Caco-2 (cell line): Measurements from ENCODE around the gene RBBP7. TPM values are rescaled to one million over a fixed set of nuclear protein-coding genes. Genes with fewer than 3 reads are reported as not detected.
A peak's percentile ranks its signal among the peaks of the same experiment; 100 is the strongest.

ENCODE experiments used
- BruUV-seq: library from RNA; stranded (reverse); fragments of 400-500 nt; replicated peaks from 2 replicates; lab custom pipeline; 2021; lab: Mats Ljungman, UMichigan
- CTCF ChIA-PET: fragments of 300-600 bp; sonication (Branson Sonifier 250); formaldehyde crosslinking; loops from one replicate; lab custom pipeline; 2022; ENCODE audit warnings: antibody characterized with exemption; lab: Charles Lee
- POLR2A ChIA-PET: fragments of 300-600 bp; sonication (Branson Sonifier 250); formaldehyde crosslinking; loops from one replicate; lab custom pipeline; 2022; ENCODE audit warnings: antibody characterized with exemption; lab: Charles Lee
- DNase-seq, 2 experiments: peaks; one replicate each; pipeline versions ENCODE4 v3.0.0 to v3.0.0-alpha.2; 2020 to 2022
- H3K27me3 ChIP-seq: replicated peaks from 2 replicates; pipeline ENCODE4 v1.6.0; 2011; ENCODE audit warnings: low read length; ENCODE audit not compliant: control insufficient read depth, insufficient read depth
- H3K36me3 ChIP-seq: 2 replicates; pipeline ENCODE4 v1.5.1; 2011; ENCODE audit warnings: low read length; ENCODE audit not compliant: control insufficient read depth, insufficient read depth
- H3K4me1 ChIP-seq: fragments of 250-450 bp; sonication (Bioruptor Pico); 2 replicates; pipeline ENCODE4 v1.5.1; 2020; ENCODE audit warnings: mild to moderate bottlenecking
- H3K4me3 ChIP-seq: 2 replicates; pipeline ENCODE4 v1.5.1; 2011; ENCODE audit warnings: low read depth, mild to moderate bottlenecking, control low read depth, low read length
- H3K9me3 ChIP-seq: fragments of 250-450 bp; sonication (Bioruptor Pico); 2 replicates; pipeline ENCODE4 v1.5.1; 2020; ENCODE audit warnings: mild to moderate bottlenecking, moderate library complexity
- H3K27ac Mint-ChIP-seq: one replicate; pipeline ENCODE4 v1.8.0; 2022; ENCODE audit warnings: mixed read lengths; ENCODE audit not compliant: unreplicated experiment
- H3K27me3 Mint-ChIP-seq: one replicate; pipeline ENCODE4 v1.8.0; 2022; ENCODE audit warnings: mixed read lengths; ENCODE audit not compliant: insufficient read depth, unreplicated experiment
- H3K36me3 Mint-ChIP-seq: one replicate; pipeline ENCODE4 v1.8.0; 2022; ENCODE audit warnings: mild to moderate bottlenecking, mixed read lengths; ENCODE audit not compliant: insufficient read depth, unreplicated experiment
- H3K4me1 Mint-ChIP-seq: one replicate; pipeline ENCODE4 v1.8.0; 2022; ENCODE audit warnings: low read depth, mixed read lengths; ENCODE audit not compliant: unreplicated experiment
- H3K4me3 Mint-ChIP-seq: one replicate; pipeline ENCODE4 v1.8.0; 2022; ENCODE audit warnings: mild to moderate bottlenecking, moderate library complexity, mixed read lengths; ENCODE audit not compliant: unreplicated experiment
- H3K9me3 Mint-ChIP-seq: one replicate; pipeline ENCODE4 v1.8.0; 2022; ENCODE audit warnings: mixed read lengths; ENCODE audit not compliant: unreplicated experiment
- intact Hi-C: fragments of 100-400 bp; cut with micrococcal nuclease; formaldehyde crosslinking; loops from one replicate; pipeline ENCODE4 v1.10.0; 2022; ENCODE audit not compliant: unreplicated experiment
- total RNA-seq: library from RNA; stranded (reverse); gene quantifications from 2 replicates; pipeline ENCODE4 v1.2.3, GENCODE V29; 2022
- TF ChIP-seq, protein P1 (sequence below), 2 experiments: fragments of 200-600 bp in 1 of 2; IDR thresholded peaks; 1 replicate in 1 of 2; 2 replicates in 1 of 2; pipeline versions ENCODE4 v1.5.1 to v1.8.0; 2011 to 2022; ENCODE audit warnings: antibody characterized with exemption in 1 of 2, control low read depth in 1 of 2, inconsistent platforms in 1 of 2, low read depth in 1 of 2, low read length in 1 of 2, mild to moderate bottlenecking in 1 of 2, moderate library complexity in 1 of 2; ENCODE audit not compliant: insufficient read depth in 1 of 2, severe bottlenecking in 1 of 2, unreplicated experiment in 1 of 2

RBBP7 gene
- total RNA-seq, 1 experiment from 2014 or later, result 131 TPM

DNA sequence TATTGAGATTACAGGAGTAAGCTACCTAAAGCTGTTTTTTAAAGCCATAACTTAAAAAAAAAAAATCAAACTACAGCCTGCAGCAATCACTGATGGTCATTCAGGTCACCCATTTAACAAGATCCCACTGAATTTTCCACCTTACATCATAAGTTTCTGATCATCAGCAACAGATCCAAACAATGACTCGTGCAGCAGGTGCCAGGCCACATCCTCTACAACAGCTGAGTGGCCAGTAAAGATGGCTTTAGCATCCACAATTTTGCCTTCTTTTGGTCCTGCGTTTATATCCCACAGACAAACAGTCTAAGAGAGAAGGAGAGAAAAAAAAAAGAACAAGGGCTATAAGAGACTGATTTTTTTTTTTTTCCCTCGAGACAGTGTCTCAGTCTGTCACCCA lies 16.6 kb downstream of the RBBP7 start:
- ChIA-PET CTCF (no interaction called here), POLR2A (no interaction called here)
- Histone ChIP-seq H3K4me3 (no peak overlapping the region), H3K36me3 (no peaks in the 10 kb centered on the region; the same call in 1 of the 2 replicates), H3K9me3 (no peaks in the 10 kb centered on the region), H3K27me3 (no peaks in the 10 kb centered on the region), H3K4me1 (no peaks in the 10 kb centered on the region)
- no peak overlapping the region for H3K27ac Mint-ChIP-seq
- no peak for DNase-seq
- H3K4me1 Mint-ChIP-seq, result no peaks in the 10 kb centered on the region
- TF ChIP-seq, protein P1, sequence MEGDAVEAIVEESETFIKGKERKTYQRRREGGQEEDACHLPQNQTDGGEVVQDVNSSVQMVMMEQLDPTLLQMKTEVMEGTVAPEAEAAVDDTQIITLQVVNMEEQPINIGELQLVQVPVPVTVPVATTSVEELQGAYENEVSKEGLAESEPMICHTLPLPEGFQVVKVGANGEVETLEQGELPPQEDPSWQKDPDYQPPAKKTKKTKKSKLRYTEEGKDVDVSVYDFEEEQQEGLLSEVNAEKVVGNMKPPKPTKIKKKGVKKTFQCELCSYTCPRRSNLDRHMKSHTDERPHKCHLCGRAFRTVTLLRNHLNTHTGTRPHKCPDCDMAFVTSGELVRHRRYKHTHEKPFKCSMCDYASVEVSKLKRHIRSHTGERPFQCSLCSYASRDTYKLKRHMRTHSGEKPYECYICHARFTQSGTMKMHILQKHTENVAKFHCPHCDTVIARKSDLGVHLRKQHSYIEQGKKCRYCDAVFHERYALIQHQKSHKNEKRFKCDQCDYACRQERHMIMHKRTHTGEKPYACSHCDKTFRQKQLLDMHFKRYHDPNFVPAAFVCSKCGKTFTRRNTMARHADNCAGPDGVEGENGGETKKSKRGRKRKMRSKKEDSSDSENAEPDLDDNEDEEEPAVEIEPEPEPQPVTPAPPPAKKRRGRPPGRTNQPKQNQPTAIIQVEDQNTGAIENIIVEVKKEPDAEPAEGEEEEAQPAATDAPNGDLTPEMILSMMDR (IDR thresholded peaks at IDR 0.05; ENCODE audit: insufficient read depth in 1 of 2, low read depth in 1 of 2, low read length in 1 of 2, severe bottlenecking in 1 of 2, unreplicated experiment in 1 of 2), result no peak
- no peaks in the 10 kb centered on the region for H3K27me3 Mint-ChIP-seq
- intact Hi-C loops, result no loop called here
- H3K4me3 Mint-ChIP-seq, result no peak overlapping the region
- no peaks in the 10 kb centered on the region for H3K9me3 Mint-ChIP-seq
- peaks cover 61% of the 10 kb centered on the region for H3K36me3 Mint-ChIP-seq
- no TSS peak for BruUV-seq

DNA sequence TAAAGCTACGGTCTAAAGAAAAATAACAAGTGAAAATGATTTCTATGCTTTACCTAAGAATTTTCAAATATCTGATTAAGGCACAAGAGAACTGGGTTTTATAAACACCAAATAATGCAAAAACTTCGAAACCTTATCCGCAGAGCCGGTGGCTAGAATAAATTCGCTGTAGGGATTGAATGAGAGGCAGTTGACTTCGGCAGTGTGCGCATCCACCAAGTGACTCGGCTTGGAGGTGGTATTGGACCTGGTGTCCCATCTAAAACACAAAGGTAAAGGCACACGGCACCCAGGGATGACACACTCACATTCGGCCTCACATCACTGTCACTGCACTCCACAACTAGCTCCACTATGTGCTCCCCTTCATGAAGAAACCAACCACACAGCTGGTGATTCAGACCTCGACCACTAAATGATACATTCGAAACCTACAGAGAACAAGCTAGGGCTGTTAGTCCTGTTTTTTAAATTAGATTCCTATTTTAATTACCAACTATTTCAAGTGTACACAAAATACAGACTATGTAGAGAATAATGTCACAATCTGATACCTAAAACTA lies 17.5 kb downstream of the RBBP7 start:
- CTCF ChIA-PET, result no interaction called here
- H3K36me3 ChIP-seq, result no peaks in the 10 kb centered on the region; the same call in 1 of the 2 replicates

DNA sequence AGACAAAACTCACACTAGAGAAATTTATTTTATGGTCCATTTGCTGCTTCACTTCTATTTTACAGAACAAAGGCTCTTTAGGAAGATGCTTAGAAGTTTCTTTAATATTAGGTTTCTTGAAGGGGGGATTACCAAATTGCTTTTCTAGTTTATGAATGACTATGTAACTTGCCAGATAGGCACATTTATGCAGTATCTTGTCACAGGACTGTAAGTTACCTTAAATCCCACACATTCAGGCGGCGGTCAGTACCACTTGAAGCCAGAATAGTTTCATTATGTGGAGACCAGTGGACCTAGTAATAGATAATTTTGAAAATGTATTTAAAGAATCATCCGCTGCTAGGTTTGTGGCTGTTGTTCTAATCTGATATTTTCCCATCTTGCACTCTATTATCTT lies 18.3 kb downstream of the RBBP7 start:
- no TSS peak for BruUV-seq
- Mint-ChIP-seq H3K27ac (no peak overlapping the region), H3K9me3 (no peaks in the 10 kb centered on the region), H3K4me1 (no peaks in the 10 kb centered on the region), H3K27me3 (no peaks in the 10 kb centered on the region), H3K4me3 (no peak overlapping the region), H3K36me3 (peaks cover 52% of the 10 kb centered on the region)
- ChIA-PET CTCF (no interaction called here), POLR2A (no interaction called here)
- H3K4me3 ChIP-seq, result no peak overlapping the region
- no peaks in the 10 kb centered on the region for H3K27me3 ChIP-seq
- H3K9me3 ChIP-seq, result no peaks in the 10 kb centered on the region
- no peaks in the 10 kb centered on the region for H3K36me3 ChIP-seq
- intact Hi-C loops, result no loop called here
- DNase-seq, result no peak
- TF ChIP-seq, protein P1 (IDR thresholded peaks at IDR 0.05; ENCODE audit: insufficient read depth in 1 of 2, low read depth in 1 of 2, low read length in 1 of 2, severe bottlenecking in 1 of 2, unreplicated experiment in 1 of 2), result no peak
- H3K4me1 ChIP-seq, result no peaks in the 10 kb centered on the region

More for the DNA sequence above, 17.5 kb downstream of the RBBP7 start:
- Histone ChIP-seq H3K4me1 (no peaks in the 10 kb centered on the region), H3K4me3 (no peak overlapping the region), H3K9me3 (no peaks in the 10 kb centered on the region), H3K27me3 (no peaks in the 10 kb centered on the region)
- no peaks in the 10 kb centered on the region for H3K4me1 Mint-ChIP-seq
- no peak overlapping the region for H3K27ac Mint-ChIP-seq
- POLR2A ChIA-PET, result no interaction called here
- no peak for DNase-seq
- no peak overlapping the region for H3K4me3 Mint-ChIP-seq
- intact Hi-C loops, result no loop called here
- BruUV-seq, result TSS peak; percentile 16
- TF ChIP-seq, protein P1 (IDR thresholded peaks at IDR 0.05; ENCODE audit: insufficient read depth in 1 of 2, low read depth in 1 of 2, low read length in 1 of 2, severe bottlenecking in 1 of 2, unreplicated experiment in 1 of 2), result no peak
- peaks cover 61% of the 10 kb centered on the region for H3K36me3 Mint-ChIP-seq
- H3K9me3 Mint-ChIP-seq, result no peaks in the 10 kb centered on the region
- H3K27me3 Mint-ChIP-seq, result no peaks in the 10 kb centered on the region
